Sigmoid colon (tissue), 4 donors: ENCODE data around the gene STX1B.

Experiments used
- POLR2A ChIP-seq, 2 donors: fragments of 450-650 bp; IDR thresholded peaks; one replicate each; pipeline ENCODE4 v1.6.1; 2016; ENCODE audit warnings: antibody characterized with exemption in 2 of 2, mild to moderate bottlenecking in 2 of 2, moderate library complexity in 2 of 2
- POLR2AphosphoS5 ChIP-seq, 4 donors: sonication (generic); formaldehyde crosslinking; IDR thresholded peaks; one replicate each; pipeline ENCODE4 v1.6.1; 2017; ENCODE audit warnings: antibody characterized with exemption in 4 of 4

DNA sequence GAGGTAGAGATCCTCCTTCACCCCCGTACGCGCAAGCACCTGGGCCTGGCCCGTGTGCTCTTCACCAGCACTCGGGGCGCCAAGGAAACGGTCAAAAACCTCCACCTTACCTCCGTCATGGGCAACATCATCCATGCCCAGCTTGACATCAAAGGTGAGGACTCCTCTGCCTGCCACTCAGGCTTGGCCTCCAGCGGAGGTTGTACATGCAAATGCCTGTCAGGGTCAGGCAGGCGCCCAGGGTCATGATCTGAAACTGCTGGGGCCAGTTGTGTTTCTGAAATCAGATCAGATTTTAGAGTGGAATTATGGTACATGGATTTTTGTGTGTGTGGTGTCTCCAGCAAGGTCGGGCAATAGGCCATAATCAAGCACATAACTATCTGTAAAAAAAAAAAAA is 49.1 kb downstream of the STX1B start:
- TF ChIP-seq POLR2A (IDR thresholded peaks at IDR 0.05) (no peak), POLR2AphosphoS5 (IDR thresholded peaks at IDR 0.05) (no peak)
